H7 (cell line): Measurements from ENCODE around the gene TMEM190. TPM values are rescaled to one million over a fixed set of nuclear protein-coding genes. Genes with fewer than 3 reads are reported as not detected.
"Not testable (repeated sequence)": the region's sequence is repeated elsewhere in the genome, so short reads cannot be mapped to it uniquely, and the experiment has no call there.

Experiments used
- DNase-seq: peaks from one replicate; pipeline ENCODE4 v3.0.0; 2012
- H3K27me3 ChIP-seq: 2 replicates; pipeline ENCODE4 v1.6.0; 2011; ENCODE audit warnings: mild to moderate bottlenecking, low read length; ENCODE audit not compliant: control insufficient read depth, insufficient read depth
- H3K36me3 ChIP-seq: replicated peaks from 2 replicates; pipeline ENCODE4 v1.5.1; 2011; ENCODE audit warnings: low read length; ENCODE audit not compliant: control insufficient read depth, insufficient read depth
- H3K4me3 ChIP-seq: 2 replicates; pipeline ENCODE4 v1.5.1; 2011; ENCODE audit warnings: low read depth, mild to moderate bottlenecking, control low read depth, low read length, moderate library complexity; ENCODE audit not compliant: insufficient read depth
- total RNA-seq: library from RNA; depleted of rRNA; stranded (reverse); fragments of >200 nt; shearing (Covaris generic); gene quantifications from 2 replicates; pipeline ENCODE4 v1.2.3, GENCODE V29; 2014

Gene TMEM190
- total RNA-seq, 1 experiment from 2014 or later = not detected

- Histone ChIP-seq H3K36me3 (peaks cover 43% of the 10 kb centered on the region), H3K4me3 (peak overlapping the region; percentile 96), H3K27me3 (no peaks in the 10 kb centered on the region)
- no peak for DNase-seq
These were observed 29.6 kb downstream of the TMEM190 start for GRCh38 chr19:55406091-55406825.

GRCh38 chr19:55406826-55407549, 30.4 kb downstream of the TMEM190 start:
- Histone ChIP-seq H3K36me3 (peaks cover 39% of the 10 kb centered on the region), H3K27me3 (peaks cover 2% of the 10 kb centered on the region; the same call in 1 of the 2 replicates), H3K4me3 (peak overlapping the region; percentile 96)
- DNase-seq = peak; percentile 80

GRCh38 chr19:55407550-55407799, 30.8 kb downstream of the TMEM190 start, which contains the start of gene UBE2S:
Gene UBE2S, minus strand, starts transcription at chr19:55407788. Its CDS starts 199 bp downstream, at chr19:55407589.
- not testable (repeated sequence) for H3K27me3 ChIP-seq, DNase-seq
- Histone ChIP-seq H3K36me3 (peaks cover 34% of the 10 kb centered on the region), H3K4me3 (peak within 1 kb of the TSS; percentile 96)

GRCh38 chr19:55407800-55408532, 31.3 kb downstream of the TMEM190 start:
- Histone ChIP-seq H3K36me3 (peaks cover 30% of the 10 kb centered on the region), H3K4me3 (peak overlapping the region; percentile 96)
- peak; percentile 99 for DNase-seq

GRCh38 chr19:55408533-55408872, 31.9 kb downstream of the TMEM190 start:
- peak overlapping the region; percentile 10 for H3K4me3 ChIP-seq

More at GRCh38 chr19:55407800-55408532, 31.3 kb downstream of the TMEM190 start:
- peaks cover 2% of the 10 kb centered on the region; the same call in 1 of the 2 replicates for H3K27me3 ChIP-seq

GRCh38 chr19:55409179-55409578, 32.6 kb downstream of the TMEM190 start:
- not testable (repeated sequence) for H3K27me3 ChIP-seq, DNase-seq, H3K4me3 ChIP-seq
- H3K36me3 ChIP-seq = peaks cover 21% of the 10 kb centered on the region

More at GRCh38 chr19:55408533-55408872, 31.9 kb downstream of the TMEM190 start:
- no peak for DNase-seq
- Histone ChIP-seq H3K36me3 (peaks cover 25% of the 10 kb centered on the region), H3K27me3 (peaks cover 2% of the 10 kb centered on the region; the same call in 1 of the 2 replicates)

GRCh38 chr19:55410168-55410567, 33.5 kb downstream of the TMEM190 start:
- Histone ChIP-seq H3K4me3 (no peak overlapping the region), H3K27me3 (peaks cover 2% of the 10 kb centered on the region; the same call in 1 of the 2 replicates), H3K36me3 (peaks cover 16% of the 10 kb centered on the region)
- DNase-seq = no peak

- Histone ChIP-seq H3K27me3 (peaks cover 4% of the 10 kb centered on the region; the same call in 1 of the 2 replicates), H3K36me3 (no peaks in the 10 kb centered on the region), H3K4me3 (no peak overlapping the region)
- peak; percentile 91 for DNase-seq
These were observed 41.6 kb downstream of the TMEM190 start for GRCh38 chr19:55418185-55418584.

GRCh38 chr19:55419103-55419502, 42.5 kb downstream of the TMEM190 start:
- no peak overlapping the region for H3K4me3 ChIP-seq
- DNase-seq = no peak
- H3K36me3 ChIP-seq = no peaks in the 10 kb centered on the region
- peaks cover 4% of the 10 kb centered on the region; the same call in 1 of the 2 replicates for H3K27me3 ChIP-seq

GRCh38 chr19:55419624-55420236, 43.1 kb downstream of the TMEM190 start:
- DNase-seq = peak; percentile 43
- Histone ChIP-seq H3K4me3 (no peak overlapping the region), H3K36me3 (no peaks in the 10 kb centered on the region), H3K27me3 (peaks cover 4% of the 10 kb centered on the region; the same call in 1 of the 2 replicates)

GRCh38 chr19:55421281-55421680, 44.7 kb downstream of the TMEM190 start:
- DNase-seq, H3K4me3 ChIP-seq, H3K36me3 ChIP-seq, H3K27me3 ChIP-seq: not testable (repeated sequence)

GRCh38 chr19:55423225-55424005, 46.8 kb downstream of the TMEM190 start:
- Histone ChIP-seq H3K27me3 (peaks cover 4% of the 10 kb centered on the region; the same call in 1 of the 2 replicates), H3K36me3 (no peaks in the 10 kb centered on the region), H3K4me3 (no peak overlapping the region)
- no peak for DNase-seq

GRCh38 chr19:55424518-55424917, 47.9 kb downstream of the TMEM190 start:
- no peaks in the 10 kb centered on the region for H3K36me3 ChIP-seq
- H3K4me3 ChIP-seq = no peak overlapping the region
- no peak for DNase-seq
- H3K27me3 ChIP-seq = peaks cover 3% of the 10 kb centered on the region; the same call in 1 of the 2 replicates
